Neuron (in vitro differentiated cells): ENCODE data around the gene SCYL1.

ENCODE experiments used
- H2AFZ ChIP-seq: one replicate; pipeline ENCODE4 v1.6.1; 2013; ENCODE audit warnings: low read depth, mild to moderate bottlenecking, inconsistent platforms, low read length, moderate library complexity
- H3K27me3 ChIP-seq: one replicate; pipeline ENCODE4 v1.6.1; 2013; ENCODE audit warnings: low read length; ENCODE audit not compliant: insufficient read depth
- H3K36me3 ChIP-seq: one replicate; pipeline ENCODE4 v1.6.1; 2013; ENCODE audit warnings: low read length; ENCODE audit not compliant: insufficient read depth
- H3K4me1 ChIP-seq: one replicate; pipeline ENCODE4 v1.6.1; 2013; ENCODE audit warnings: low read length; ENCODE audit not compliant: insufficient read depth
- H3K4me3 ChIP-seq: 2 replicates; pipeline ENCODE4 v1.5.1; 2013; ENCODE audit warnings: mild to moderate bottlenecking, low read length, moderate library complexity
- H3K9me3 ChIP-seq: one replicate; pipeline ENCODE4 v1.6.1; 2013; ENCODE audit warnings: low read length

The SCYL1 gene

DNA sequence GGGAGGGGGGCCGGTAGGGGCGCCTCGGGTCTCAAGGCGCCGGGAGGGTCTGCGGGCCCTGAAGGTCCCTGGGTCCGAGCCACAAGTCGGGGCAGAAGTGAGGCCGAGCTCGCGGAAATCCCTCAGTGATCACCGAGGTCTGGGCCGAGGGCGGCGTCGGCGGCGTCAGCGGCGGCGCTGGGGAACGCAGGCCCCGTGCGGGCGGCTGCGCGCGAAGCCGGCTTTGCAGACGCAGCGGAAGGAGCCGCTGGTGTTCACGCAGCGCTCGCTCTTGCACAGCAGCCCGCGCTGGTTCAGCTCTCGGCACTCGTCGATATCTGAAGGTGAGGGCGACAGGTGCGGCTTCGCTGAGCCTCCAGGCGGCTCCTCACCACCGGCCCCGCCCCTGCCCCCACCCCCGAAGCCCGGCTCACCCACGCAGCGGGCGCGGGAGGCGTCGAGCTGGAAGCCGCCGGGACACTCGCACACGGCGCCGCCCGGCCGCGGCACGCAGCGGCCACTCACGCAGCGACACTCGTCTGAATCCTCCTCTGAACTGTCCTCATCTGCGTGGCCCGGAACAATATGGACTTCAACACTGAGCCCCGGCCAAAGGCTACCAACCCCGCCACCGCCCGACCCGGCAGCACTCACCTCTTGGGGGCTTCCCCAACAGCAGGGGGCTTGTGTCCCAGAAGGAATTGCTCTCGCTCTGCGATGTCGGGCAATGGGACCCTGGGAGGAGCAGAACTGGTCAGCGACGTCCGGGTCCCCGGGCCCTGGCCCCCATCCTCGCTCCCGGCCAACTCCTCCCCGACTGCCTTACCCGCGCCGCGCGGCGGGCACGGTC, 14.2 kb downstream of the SCYL1 start:
- Histone ChIP-seq H3K27me3 (no peaks in the 10 kb centered on the region), H3K4me3 (no peak overlapping the region), H3K36me3 (peaks cover 49% of the 10 kb centered on the region), H3K9me3 (no peaks in the 10 kb centered on the region), H2AFZ (no peak overlapping the region), H3K4me1 (no peaks in the 10 kb centered on the region)

DNA sequence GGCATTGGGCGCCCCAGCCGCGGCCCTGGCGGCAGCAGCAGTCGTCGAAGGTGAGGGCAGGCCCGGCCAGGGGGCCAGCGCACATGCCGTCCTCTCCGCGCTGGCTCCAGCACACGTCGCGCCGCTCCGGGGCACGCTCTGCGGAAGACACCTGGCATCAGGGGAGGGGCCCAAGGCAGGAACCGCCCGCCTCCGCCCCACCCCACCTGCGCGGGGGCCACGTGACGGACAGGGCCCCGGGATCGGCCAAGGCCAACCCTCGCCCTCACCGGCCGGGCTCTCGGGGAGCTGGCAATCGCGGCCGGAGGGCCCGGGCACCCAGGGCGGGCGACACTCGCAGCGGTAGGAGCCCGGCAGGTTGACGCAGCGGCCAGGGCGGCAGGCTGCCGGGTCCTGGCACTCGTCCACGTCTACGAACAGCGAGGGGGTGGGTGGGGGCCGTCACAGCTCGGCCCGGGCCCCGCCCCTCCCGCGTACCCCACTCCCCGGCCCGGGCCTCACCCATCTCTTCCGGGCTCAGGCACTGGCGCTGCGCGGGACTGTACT, 14.9 kb downstream of the SCYL1 start:
- peaks cover 47% of the 10 kb centered on the region for H3K36me3 ChIP-seq
- H2AFZ ChIP-seq: no peak overlapping the region
- H3K4me1 ChIP-seq: no peaks in the 10 kb centered on the region
- no peaks in the 10 kb centered on the region for H3K9me3 ChIP-seq
- no peak overlapping the region for H3K4me3 ChIP-seq
- no peaks in the 10 kb centered on the region for H3K27me3 ChIP-seq

DNA sequence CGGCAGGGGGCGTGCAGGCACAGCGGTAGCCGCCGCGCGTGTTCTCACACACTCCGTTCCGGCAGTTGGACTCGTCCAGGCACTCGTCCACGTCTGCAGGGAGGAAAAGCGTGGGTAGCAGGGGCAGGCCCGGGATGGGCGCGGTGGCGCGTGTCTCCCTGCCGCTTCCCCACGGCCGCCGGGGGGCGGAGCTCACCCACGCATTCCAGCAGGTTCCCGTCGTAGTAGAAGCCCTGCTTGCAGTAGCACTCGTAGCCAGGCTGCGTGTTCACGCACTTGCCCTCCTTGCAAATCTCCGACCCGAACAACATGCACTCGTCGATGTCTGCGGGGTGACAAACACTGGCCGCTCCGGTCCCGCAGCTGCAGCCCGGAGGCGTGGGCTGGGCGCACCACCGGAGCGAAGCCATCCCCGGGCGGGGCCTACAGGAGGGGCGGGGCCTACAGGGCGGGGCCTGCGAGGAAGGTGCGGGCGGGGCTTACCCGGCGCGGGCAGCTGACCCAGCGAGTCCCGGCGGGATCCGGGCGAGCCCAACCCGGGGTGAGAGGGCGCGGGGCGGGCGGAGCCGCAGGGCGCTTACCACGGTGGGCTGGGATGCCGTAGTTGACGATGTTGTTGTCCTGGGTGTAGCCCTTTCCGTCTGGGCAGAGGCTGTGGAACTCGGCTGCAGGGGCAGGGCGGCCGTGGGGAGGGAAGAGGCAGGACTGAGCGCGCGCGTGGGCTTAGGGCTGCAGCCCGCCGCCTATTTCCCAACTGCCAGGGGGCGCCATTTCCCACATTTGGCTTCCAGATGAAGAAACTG, 15.6 kb downstream of the SCYL1 start:
- H3K27me3 ChIP-seq: no peaks in the 10 kb centered on the region
- peaks cover 40% of the 10 kb centered on the region for H3K36me3 ChIP-seq
- H2AFZ ChIP-seq: no peak overlapping the region
- no peak overlapping the region for H3K4me3 ChIP-seq
- no peaks in the 10 kb centered on the region for H3K9me3 ChIP-seq
- H3K4me1 ChIP-seq: no peaks in the 10 kb centered on the region

DNA sequence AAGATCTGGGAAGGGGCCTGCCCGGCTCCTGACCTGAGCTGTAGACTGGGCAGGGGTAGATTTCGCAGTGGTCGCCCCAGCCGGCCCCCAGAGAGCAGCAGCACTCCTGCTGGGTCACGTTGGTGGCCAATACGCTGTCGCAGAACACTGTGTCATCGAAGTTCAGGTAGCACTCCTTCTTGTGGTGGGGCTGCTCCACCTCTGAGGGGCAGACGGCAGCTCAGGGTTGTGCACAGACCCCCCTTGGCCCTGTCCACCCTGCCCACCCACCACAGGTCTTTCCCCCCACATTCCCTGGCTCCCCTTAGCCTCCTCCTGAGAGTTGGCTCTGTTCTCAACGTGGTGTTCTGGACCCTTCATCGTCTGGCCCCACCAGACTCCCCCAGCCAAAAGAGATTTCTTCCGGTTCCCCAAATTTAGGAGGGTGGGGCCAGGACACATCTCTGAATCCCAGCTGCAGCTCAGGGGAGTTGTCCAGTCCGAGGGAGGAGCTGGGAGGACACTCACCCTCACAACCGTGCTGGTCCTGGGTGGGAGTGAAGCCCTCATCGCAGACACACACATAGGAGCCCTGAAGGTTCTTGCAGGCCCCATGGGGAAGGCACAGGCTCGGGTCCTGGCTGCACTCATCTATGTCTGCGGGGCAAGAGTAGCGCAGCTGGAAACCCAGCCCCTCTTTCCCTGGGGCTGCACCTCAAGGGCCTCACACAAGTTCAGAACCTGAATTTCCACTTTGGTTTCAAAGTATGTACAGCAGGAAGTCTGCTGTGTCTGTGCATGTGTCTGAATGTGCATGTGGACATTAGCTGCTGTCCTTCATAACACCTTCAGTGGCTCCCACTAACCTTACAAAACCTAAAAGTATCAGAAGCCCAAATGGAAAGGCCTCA, 16.5 kb downstream of the SCYL1 start:
- no peaks in the 10 kb centered on the region for H3K4me1 ChIP-seq
- H3K27me3 ChIP-seq: no peaks in the 10 kb centered on the region
- peaks cover 32% of the 10 kb centered on the region for H3K36me3 ChIP-seq
- no peak overlapping the region for H2AFZ ChIP-seq
- no peaks in the 10 kb centered on the region for H3K9me3 ChIP-seq
- H3K4me3 ChIP-seq: no peak overlapping the region

DNA sequence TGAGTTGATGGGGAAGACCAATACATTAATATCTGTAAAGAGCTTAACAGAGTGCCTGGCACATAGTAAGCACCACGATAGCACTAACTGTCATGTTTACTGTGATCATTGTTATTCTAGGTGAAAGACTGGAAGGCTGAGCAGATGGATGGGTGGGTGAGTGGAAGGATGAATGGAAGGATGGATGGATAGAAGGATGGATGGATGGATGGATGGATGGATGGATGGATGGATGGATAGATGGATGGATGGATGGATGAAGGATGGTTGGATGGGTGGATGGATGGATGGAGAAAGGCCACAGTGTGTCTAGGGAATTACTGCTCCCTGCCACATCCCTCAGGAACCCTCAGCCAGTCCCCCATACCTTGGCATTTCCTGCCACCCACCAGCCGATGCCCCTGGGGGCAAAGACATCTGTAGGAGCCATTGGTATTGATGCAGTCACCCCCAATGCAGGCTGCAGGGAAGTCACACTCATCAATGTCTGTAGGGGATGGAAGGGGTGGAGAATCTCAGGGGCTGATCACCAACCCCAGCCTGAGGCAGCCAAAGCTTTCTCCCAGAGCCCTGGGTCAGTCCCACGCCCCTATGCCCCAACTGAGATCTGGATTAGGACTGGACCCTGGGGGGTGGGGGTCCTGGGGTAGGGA, 18.0 kb downstream of the SCYL1 start:
- Histone ChIP-seq H3K4me1 (no peaks in the 10 kb centered on the region), H3K4me3 (no peak overlapping the region), H3K36me3 (peaks cover 17% of the 10 kb centered on the region), H3K9me3 (no peaks in the 10 kb centered on the region), H2AFZ (no peak overlapping the region), H3K27me3 (no peaks in the 10 kb centered on the region)

DNA sequence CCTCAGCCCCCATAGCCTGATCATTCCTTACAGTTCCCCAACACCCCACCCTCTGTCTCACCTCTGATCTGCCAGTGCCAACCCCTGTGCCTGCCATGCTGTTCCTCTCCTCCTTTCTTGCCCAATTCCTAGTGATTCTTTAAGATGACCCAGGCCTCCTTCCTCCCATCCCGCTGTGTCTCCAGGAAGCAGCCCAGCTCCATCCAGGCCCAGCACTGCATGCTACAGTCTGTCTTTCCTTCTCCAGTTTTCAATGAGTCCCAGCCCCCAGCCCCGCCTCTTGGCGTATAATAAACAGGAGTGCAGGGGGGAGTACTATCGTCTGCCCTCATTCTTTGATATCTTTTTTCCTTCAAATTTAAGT, 21.0 kb downstream of the SCYL1 start:
- Histone ChIP-seq H3K27me3 (no peaks in the 10 kb centered on the region), H3K9me3 (no peaks in the 10 kb centered on the region), H3K4me1 (no peaks in the 10 kb centered on the region), H3K4me3 (no peak overlapping the region), H2AFZ (no peak overlapping the region), H3K36me3 (peaks cover 5% of the 10 kb centered on the region)

DNA sequence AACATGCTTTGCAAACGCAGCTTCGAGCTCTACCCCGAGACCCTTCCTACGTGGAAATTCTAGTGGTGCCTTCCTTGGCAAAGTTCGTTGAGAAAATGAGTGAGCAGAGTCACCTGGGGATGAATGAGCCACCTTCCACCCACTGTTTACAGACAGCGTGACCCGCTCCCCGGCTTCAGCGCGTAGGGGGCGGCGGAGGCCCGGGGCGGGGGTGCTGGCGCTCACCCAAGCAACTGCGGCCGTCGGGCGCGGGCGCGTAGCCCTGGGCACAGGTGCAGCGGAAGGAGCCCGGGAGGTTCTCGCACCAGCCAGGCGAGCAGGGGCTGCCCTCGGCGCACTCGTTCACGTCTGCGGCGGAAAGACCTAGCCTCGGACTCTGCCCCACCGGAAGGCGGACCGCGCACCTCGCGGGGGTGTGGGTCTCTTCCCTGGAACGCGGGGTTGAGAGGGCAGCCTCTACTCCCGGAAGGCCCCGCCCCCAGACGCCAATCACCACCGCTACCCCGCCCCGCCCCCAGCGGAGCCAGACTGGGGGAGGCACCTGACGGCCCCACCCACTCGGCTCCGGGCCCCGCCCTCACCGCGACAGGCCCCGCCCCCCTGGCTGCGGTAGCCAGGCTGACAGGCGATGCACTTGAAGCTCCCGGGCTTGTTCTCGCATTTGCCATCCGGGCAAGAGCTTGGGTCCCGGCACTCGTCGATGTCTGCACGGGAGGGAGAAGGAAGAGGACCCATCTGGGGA, 21.5 kb downstream of the SCYL1 start:
- Histone ChIP-seq H3K4me3 (no peak overlapping the region), H2AFZ (no peak overlapping the region), H3K36me3 (peaks cover 5% of the 10 kb centered on the region), H3K27me3 (no peaks in the 10 kb centered on the region), H3K4me1 (no peaks in the 10 kb centered on the region), H3K9me3 (no peaks in the 10 kb centered on the region)

DNA sequence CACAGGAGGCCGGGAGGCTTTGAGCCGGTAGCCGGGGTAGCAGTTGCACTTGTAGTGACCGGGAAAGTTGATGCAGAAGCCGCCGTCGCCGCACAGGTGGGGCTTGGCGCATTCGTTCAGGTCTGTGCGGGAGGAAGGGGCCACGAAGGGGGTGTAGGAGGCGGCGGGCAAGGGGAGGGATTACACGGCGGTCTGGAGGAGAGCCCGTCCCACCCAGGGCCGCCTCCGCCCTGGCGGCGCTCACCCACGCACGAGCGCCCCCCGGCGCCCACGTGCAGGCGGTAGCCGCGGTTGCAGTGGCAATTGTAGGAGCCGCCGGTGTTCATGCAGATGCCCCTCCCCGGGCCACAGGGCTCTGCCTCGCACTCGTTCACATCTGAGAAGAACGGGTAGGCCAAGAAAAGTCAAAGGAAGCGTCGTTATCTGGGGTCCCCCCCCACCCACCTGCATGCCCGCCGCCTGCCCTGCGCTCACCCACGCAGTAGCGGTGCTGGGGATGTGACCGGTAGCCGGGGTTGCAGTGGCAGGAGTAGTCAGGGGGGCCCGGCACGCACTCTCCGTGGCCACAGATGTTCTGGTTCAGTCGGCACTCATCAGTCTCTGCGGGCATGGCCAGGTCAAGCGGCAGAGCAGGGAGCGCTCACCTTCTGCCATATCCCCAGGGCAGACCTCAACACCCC, 22.7 kb downstream of the SCYL1 start:
- Histone ChIP-seq H3K27me3 (no peaks in the 10 kb centered on the region), H3K9me3 (no peaks in the 10 kb centered on the region), H3K4me3 (no peak overlapping the region), H3K4me1 (no peaks in the 10 kb centered on the region), H3K36me3 (peaks cover 5% of the 10 kb centered on the region), H2AFZ (no peak overlapping the region)

DNA sequence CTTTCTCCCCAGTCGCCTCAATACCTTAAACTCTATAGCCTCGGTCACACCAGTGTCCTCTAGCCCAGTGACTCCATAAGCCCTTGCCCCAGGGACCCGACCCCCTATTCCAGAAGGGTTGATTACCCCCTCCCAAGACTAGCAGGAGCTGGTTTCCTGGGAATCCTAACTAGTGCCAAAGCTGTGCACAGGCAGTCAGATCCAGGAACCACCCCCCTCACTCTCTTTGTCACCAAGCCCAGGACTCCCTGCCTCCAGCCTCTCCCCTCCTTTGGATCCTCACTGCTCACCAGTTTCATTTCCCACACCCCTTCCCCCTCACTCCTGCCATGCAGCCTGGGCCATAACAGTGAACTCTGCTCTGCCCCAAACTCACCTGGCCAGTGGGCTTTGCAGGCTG, 23.5 kb downstream of the SCYL1 start:
- no peaks in the 10 kb centered on the region for H3K27me3 ChIP-seq
- no peaks in the 10 kb centered on the region for H3K4me1 ChIP-seq
- no peak overlapping the region for H2AFZ ChIP-seq
- H3K4me3 ChIP-seq: no peak overlapping the region
- no peaks in the 10 kb centered on the region for H3K9me3 ChIP-seq
- H3K36me3 ChIP-seq: peaks cover under 1% of the 10 kb centered on the region

DNA sequence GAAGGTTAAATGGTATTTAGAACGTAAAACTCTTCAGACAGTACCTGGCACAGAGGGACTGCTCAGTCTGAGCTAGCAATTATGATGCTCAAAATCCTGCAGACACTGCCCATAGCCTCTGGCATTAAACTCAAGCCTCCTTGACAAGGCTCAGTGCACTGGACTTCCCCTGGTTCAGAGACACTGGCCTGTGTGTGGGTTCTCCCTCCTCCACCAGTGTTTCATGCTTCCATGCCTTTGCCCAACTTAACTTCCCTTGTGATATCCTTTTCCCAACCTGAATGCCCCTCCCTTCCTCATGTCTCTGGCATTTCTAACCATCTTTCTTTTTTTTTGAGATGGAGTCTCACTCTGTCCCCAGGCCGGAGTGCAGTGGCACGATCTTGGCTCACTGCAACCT, 24.2 kb downstream of the SCYL1 start:
- Histone ChIP-seq H3K4me3 (no peak overlapping the region), H3K27me3 (no peaks in the 10 kb centered on the region)

DNA sequence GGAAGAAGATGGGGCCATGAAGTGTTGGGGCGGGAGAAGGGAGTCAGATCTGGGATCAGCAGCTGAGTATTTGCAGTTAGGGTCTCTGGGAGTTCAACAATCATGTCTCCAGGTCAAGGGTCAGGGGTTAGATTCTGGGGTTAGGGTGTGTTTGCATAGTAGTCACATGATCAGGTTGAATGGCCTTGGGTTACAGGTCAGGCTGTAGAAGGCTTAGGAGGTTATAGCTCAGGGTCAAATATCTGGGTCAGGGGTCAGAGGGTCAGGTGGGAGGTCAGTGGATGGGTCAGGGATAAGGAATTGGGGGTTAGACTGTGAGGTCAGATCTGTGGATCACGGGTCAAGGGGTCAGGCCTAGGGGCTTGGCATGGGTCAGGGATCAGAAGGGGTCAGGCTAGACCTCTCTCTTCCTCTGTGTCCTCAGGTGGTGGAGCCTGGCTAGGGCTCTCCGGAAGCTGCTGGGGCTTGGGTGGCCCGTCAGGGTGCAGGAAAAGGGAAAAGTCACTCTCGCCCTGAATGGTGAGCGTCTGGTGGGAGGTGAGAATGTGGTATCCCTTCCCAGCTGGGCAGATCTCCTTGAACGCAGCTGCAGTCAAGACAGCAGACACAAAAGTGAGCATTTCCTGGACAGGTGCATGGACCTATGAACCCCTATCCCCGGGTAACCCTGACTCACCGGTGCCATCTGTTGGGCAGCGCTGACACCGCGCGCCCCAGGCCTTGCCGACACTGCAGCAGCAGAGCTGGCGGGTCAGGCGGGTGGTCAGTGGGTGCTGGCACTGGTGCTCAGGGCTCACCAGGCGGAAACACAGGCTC, 26.9 kb downstream of the SCYL1 start:
- H3K4me3 ChIP-seq: no peak overlapping the region
- no peak overlapping the region for H2AFZ ChIP-seq
- H3K4me1 ChIP-seq: peaks cover 12% of the 10 kb centered on the region
- no peaks in the 10 kb centered on the region for H3K27me3 ChIP-seq
- no peaks in the 10 kb centered on the region for H3K9me3 ChIP-seq
- H3K36me3 ChIP-seq: no peaks in the 10 kb centered on the region

More for the DNA sequence above, 24.2 kb downstream of the SCYL1 start:
- Histone ChIP-seq H2AFZ (no peak overlapping the region), H3K36me3 (no peaks in the 10 kb centered on the region), H3K4me1 (no peaks in the 10 kb centered on the region), H3K9me3 (no peaks in the 10 kb centered on the region)
